Epithelial cell of proximal tubule (primary cell): ENCODE measurements around the gene RAD51D. TPM values are rescaled to one million over a fixed set of nuclear protein-coding genes. Genes with fewer than 3 reads are reported as not detected.

Source experiments
- DNase-seq: peaks from one replicate; pipeline ENCODE4 v3.0.0-alpha.2; 2011; ENCODE audit warnings: low read depth
- H3K4me3 ChIP-seq: 2 replicates; pipeline ENCODE4 v1.5.1; 2011; ENCODE audit warnings: low read depth, mild to moderate bottlenecking, low read length
- CTCF ChIP-seq: conservative IDR thresholded peaks from 2 replicates; pipeline ENCODE4 v1.5.1; 2012; ENCODE audit warnings: low read depth, mild to moderate bottlenecking, low read length
- total RNA-seq: library from RNA; depleted of rRNA; stranded (reverse); fragments of >200 nt; gene quantifications from 2 replicates; pipeline ENCODE4 v1.2.3, GENCODE V29; 2015

Gene RAD51D
- total RNA-seq, 1 donor from 2014 or later: 17.2 TPM

GRCh38 chr17:35068249-35068648, 51.4 kb downstream of the RAD51D start:
- H3K4me3 ChIP-seq: peak overlapping the region; percentile 6
- no peak for DNase-seq
- no peak for TF ChIP-seq CTCF

GRCh38 chr17:35065880-35066279, 53.8 kb downstream of the RAD51D start:
- TF ChIP-seq CTCF: no peak

DNA sequence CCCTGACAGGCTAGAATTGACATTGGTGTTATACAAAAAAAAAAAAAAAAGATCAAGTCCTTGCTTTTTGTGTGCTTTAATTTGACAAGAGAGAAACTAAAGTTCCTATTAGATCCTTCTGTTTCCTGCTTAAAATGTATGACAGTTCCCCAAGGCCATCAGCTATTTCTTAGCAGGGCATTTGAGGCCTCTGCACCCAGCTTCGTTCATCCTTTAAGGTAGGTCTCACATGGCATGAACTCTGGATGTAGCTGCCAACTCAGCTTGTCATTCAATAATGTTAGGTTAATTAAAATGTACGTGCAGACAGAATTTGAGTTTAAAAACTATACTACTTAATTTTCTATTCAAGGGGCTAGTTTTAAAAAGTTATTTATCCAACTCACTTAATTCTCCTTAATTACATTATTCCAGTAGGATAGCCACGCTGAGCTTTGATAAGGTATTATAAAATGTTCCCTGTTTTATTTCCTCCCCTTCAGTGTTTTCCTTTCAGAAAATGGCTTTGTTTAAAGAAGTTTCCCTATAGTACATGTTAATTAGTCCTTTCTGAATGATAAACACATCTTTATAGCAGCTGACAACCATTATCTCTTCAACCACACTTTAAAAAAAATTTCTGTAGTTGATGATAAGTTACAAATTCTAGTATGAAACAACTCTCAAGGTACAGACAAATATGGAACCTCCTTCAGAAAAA, 55.0 kb downstream of the RAD51D start:
- no peak for DNase-seq
- H3K4me3 ChIP-seq: no peak overlapping the region
- TF ChIP-seq CTCF: no peak

More at GRCh38 chr17:35065880-35066279, 53.8 kb downstream of the RAD51D start:
- no peak for DNase-seq
- no peak overlapping the region for H3K4me3 ChIP-seq

GRCh38 chr17:35063514-35064223, 56.0 kb downstream of the RAD51D start, which contains the start of gene RFFL:
Gene RFFL (minus strand): TSS chr17:35063707. CDS start chr17:35026553, 37,154 bp downstream.
- H3K4me3 ChIP-seq: peak within 1 kb of the TSS; percentile 25
- peak; percentile 21 for TF ChIP-seq CTCF
- peak; percentile 98 for DNase-seq

GRCh38 chr17:35062308-35062707, 57.4 kb downstream of the RAD51D start:
- no peak for DNase-seq
- no peak for TF ChIP-seq CTCF
- no peak overlapping the region for H3K4me3 ChIP-seq

GRCh38 chr17:35057332-35057915, 62.2 kb downstream of the RAD51D start:
- no peak for DNase-seq
- H3K4me3 ChIP-seq: no peak overlapping the region
- no peak for TF ChIP-seq CTCF
